Measurements from ENCODE around the gene SART1.

Gene SART1

GRCh38 chr11:65967329-65967934, 5.9 kb downstream of the SART1 start:
- no peak for DNase-seq (ENCODE audit: low spot score)

- no peak for DNase-seq (ENCODE audit: low spot score)
Measured at GRCh38 chr11:65968600-65969482, 7.3 kb downstream of the SART1 start.

GRCh38 chr11:65972116-65972515, 10.6 kb downstream of the SART1 start:
- DNase-seq (ENCODE audit: low spot score): no peak

GRCh38 chr11:65973439-65974110, 12.0 kb downstream of the SART1 start:
- DNase-seq (ENCODE audit: low spot score): no peak

GRCh38 chr11:65975771-65976170, 14.2 kb downstream of the SART1 start:
- DNase-seq (ENCODE audit: low spot score): no peak

- no peak for DNase-seq (ENCODE audit: low spot score)
Measured at GRCh38 chr11:65976216-65977176, 15.0 kb downstream of the SART1 start.

GRCh38 chr11:65977621-65978390, 16.3 kb downstream of the SART1 start:
- DNase-seq (ENCODE audit: low spot score): no peak

- no peak for DNase-seq (ENCODE audit: low spot score)
Measured at GRCh38 chr11:65978391-65979238, 17.1 kb downstream of the SART1 start.

- DNase-seq (ENCODE audit: low spot score): no peak
Measured at GRCh38 chr11:65979261-65979759, 17.8 kb downstream of the SART1 start.

GRCh38 chr11:65981101-65981740, 19.7 kb downstream of the SART1 start:
- no peak for DNase-seq (ENCODE audit: low spot score)

GRCh38 chr11:65981972-65982823, 20.7 kb downstream of the SART1 start:
- no peak for DNase-seq (ENCODE audit: low spot score)

- no peak for DNase-seq (ENCODE audit: low spot score)
Measured at GRCh38 chr11:65982824-65983588, 21.5 kb downstream of the SART1 start.

GRCh38 chr11:65983589-65983987, 22.1 kb downstream of the SART1 start:
- DNase-seq (ENCODE audit: low spot score): no peak

GRCh38 chr11:65987336-65987735, 25.8 kb downstream of the SART1 start:
- DNase-seq (ENCODE audit: low spot score): no peak

GRCh38 chr11:65988791-65989592, 27.5 kb downstream of the SART1 start:
- DNase-seq (ENCODE audit: low spot score): peak; percentile 96

GRCh38 chr11:65992056-65992455, 30.5 kb downstream of the SART1 start:
- DNase-seq (ENCODE audit: low spot score): no peak

GRCh38 chr11:65997286-65997685, 35.8 kb downstream of the SART1 start:
- DNase-seq (ENCODE audit: low spot score): no peak
